Measurements from ENCODE around the gene C10orf71. TPM values are rescaled to one million over a fixed set of nuclear protein-coding genes. Genes with fewer than 3 reads are reported as not detected.

C10orf71 gene
- total RNA-seq, 2 donors from 2014 or later, result 0.15 TPM; not detected in 1

DNA sequence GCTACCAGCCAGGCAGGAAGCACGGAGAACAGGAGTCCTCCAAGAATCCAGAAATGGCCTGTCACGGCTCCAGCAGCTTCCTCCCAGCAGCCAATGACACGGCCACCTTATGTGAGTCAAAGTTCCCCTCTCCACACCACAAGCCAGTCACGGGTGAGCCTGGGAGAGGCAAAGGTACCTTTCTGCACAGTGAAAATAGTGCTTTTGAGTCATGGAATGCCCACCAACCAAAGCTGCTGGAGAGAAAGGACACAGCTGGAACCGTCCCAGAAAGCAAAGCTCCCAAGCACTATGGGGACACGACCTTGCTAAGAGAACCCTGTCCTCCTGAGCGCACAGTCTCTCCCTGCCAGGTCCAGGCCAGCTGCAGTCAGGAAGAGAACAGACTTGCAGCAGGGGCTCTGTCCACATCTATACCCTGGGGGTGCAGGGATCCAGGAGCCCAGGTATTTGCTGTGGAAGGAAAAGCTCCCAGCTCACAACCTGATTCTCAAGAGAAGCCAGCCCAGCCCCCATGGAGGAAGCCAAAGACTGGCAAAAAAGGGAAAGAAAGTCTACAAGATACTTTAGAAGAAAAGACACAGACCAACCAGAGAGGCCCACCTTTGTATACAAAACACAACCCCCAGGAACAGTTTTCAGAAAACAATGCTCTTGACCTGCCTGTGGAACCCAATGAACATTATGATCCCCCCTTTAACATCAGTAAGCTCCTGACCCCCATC lies 24.4 kb downstream of the C10orf71 start:
- Mint-ChIP-seq H3K4me3 (no peak overlapping the region), H3K9me3 (no peaks in the 10 kb centered on the region), H3K36me3 (ENCODE audit: low read depth) (no peaks in the 10 kb centered on the region), H3K4me1 (no peaks in the 10 kb centered on the region), H3K27ac (no peak overlapping the region), H3K27me3 (ENCODE audit: insufficient read depth) (peaks cover 3% of the 10 kb centered on the region)
- H3K27ac ChIP-seq (ENCODE audit: low read depth, low read length), result no peak overlapping the region
- no peaks in the 10 kb centered on the region for H3K27me3 ChIP-seq (ENCODE audit: control insufficient read depth, insufficient read depth, low read length, poor library complexity, severe bottlenecking)
- DNase-seq, result no peak
- no peak overlapping the region for H3K4me3 ChIP-seq (ENCODE audit: low read length)
- H3K36me3 ChIP-seq (ENCODE audit: control insufficient read depth, insufficient read depth, low read length), result no peaks in the 10 kb centered on the region
- WGBS, 2 experiments (ENCODE audit: insufficient coverage in 1 of 2, insufficient read length in 1 of 2), result 89 to 90% methylated on average over 4 to 7 of the region's 7 CpGs
- TF ChIP-seq, protein P1, sequence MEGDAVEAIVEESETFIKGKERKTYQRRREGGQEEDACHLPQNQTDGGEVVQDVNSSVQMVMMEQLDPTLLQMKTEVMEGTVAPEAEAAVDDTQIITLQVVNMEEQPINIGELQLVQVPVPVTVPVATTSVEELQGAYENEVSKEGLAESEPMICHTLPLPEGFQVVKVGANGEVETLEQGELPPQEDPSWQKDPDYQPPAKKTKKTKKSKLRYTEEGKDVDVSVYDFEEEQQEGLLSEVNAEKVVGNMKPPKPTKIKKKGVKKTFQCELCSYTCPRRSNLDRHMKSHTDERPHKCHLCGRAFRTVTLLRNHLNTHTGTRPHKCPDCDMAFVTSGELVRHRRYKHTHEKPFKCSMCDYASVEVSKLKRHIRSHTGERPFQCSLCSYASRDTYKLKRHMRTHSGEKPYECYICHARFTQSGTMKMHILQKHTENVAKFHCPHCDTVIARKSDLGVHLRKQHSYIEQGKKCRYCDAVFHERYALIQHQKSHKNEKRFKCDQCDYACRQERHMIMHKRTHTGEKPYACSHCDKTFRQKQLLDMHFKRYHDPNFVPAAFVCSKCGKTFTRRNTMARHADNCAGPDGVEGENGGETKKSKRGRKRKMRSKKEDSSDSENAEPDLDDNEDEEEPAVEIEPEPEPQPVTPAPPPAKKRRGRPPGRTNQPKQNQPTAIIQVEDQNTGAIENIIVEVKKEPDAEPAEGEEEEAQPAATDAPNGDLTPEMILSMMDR (conservative IDR thresholded peaks at IDR 0.05), result no peak
- no peak overlapping the region for H3K9ac ChIP-seq (ENCODE audit: extremely low read depth, low read length, poor library complexity, severe bottlenecking)
- H3K4me1 ChIP-seq (ENCODE audit: control insufficient read depth, insufficient read depth, low read length), result no peaks in the 10 kb centered on the region
- H3K9me3 ChIP-seq (ENCODE audit: control insufficient read depth, low read length), result no peaks in the 10 kb centered on the region

DNA sequence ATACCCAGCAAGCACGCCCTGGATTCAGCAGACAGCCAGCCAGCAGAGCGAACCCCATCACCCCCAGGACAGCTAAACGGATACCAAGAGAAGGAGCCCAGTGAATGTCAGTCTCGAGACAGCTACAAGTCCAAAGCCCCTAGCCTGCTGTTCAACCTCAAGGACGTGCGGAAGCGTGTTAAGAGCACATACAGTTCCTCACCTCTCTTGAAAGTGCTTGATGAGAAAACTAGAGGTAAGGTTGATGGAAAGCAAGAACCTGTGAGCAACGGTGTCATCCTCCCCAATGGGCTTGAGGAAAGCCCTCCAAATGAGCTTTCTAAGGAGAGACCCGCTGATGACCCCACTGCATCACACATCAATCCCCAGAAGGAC lies 24.9 kb downstream of the C10orf71 start:
- Mint-ChIP-seq H3K27ac (no peak overlapping the region), H3K4me3 (no peak overlapping the region)
- H3K4me1 ChIP-seq (ENCODE audit: control insufficient read depth, insufficient read depth, low read length), result no peaks in the 10 kb centered on the region

DNA sequence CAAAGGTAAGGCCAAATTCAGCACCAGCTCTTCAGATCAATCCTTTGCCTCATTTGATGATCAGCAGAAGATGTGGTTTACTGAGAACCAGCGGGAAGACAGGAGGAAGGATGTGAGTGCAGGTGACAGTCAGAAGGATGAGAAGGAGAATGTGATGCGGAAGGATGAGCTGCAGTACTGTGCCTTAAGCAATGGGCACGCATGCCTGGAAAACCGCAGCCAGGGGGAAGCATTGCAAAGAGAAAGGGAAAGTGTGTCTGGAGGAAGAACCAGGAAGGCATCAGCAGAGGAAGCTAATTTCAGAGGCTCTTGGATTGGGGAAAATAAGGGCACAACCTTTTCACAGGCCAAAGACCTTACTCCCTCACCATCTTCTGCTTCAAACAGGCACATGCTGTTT lies 25.7 kb downstream of the C10orf71 start:
- no peaks in the 10 kb centered on the region for H3K4me1 Mint-ChIP-seq
- no peaks in the 10 kb centered on the region for H3K36me3 ChIP-seq (ENCODE audit: control insufficient read depth, insufficient read depth, low read length)
- no peak overlapping the region for H3K4me3 ChIP-seq (ENCODE audit: low read length)
- peaks cover 3% of the 10 kb centered on the region for H3K27me3 Mint-ChIP-seq (ENCODE audit: insufficient read depth)
- no peaks in the 10 kb centered on the region for H3K9me3 Mint-ChIP-seq
- H3K9me3 ChIP-seq (ENCODE audit: control insufficient read depth, low read length), result no peaks in the 10 kb centered on the region
- H3K27ac Mint-ChIP-seq, result no peak overlapping the region
- TF ChIP-seq, protein P1 (conservative IDR thresholded peaks at IDR 0.05), result peak; percentile 61
- H3K27ac ChIP-seq (ENCODE audit: low read depth, low read length), result no peak overlapping the region
- H3K4me3 Mint-ChIP-seq, result no peak overlapping the region
- DNase-seq, result peak; percentile 62
- H3K36me3 Mint-ChIP-seq (ENCODE audit: low read depth), result no peaks in the 10 kb centered on the region
- no peaks in the 10 kb centered on the region for H3K4me1 ChIP-seq (ENCODE audit: control insufficient read depth, insufficient read depth, low read length)
- no peaks in the 10 kb centered on the region for H3K27me3 ChIP-seq (ENCODE audit: control insufficient read depth, insufficient read depth, low read length, poor library complexity, severe bottlenecking)
- 63 to 79% methylated on average over 4 of the region's 4 CpGs for WGBS, 2 experiments (ENCODE audit: insufficient coverage in 1 of 2, insufficient read length in 1 of 2)
- H3K9ac ChIP-seq (ENCODE audit: extremely low read depth, low read length, poor library complexity, severe bottlenecking), result no peak overlapping the region

More for the DNA sequence above, 24.9 kb downstream of the C10orf71 start:
- 95 to 100% methylated on average over 1 to 9 of the region's 9 CpGs for WGBS, 2 experiments (ENCODE audit: insufficient coverage in 1 of 2, insufficient read length in 1 of 2)
- no peak overlapping the region for H3K9ac ChIP-seq (ENCODE audit: extremely low read depth, low read length, poor library complexity, severe bottlenecking)
- TF ChIP-seq, protein P1 (conservative IDR thresholded peaks at IDR 0.05), result no peak
- no peaks in the 10 kb centered on the region for H3K36me3 ChIP-seq (ENCODE audit: control insufficient read depth, insufficient read depth, low read length)
- Mint-ChIP-seq H3K27me3 (ENCODE audit: insufficient read depth) (peaks cover 3% of the 10 kb centered on the region), H3K36me3 (ENCODE audit: low read depth) (no peaks in the 10 kb centered on the region), H3K4me1 (no peaks in the 10 kb centered on the region), H3K9me3 (no peaks in the 10 kb centered on the region)
- DNase-seq, result no peak
- no peaks in the 10 kb centered on the region for H3K27me3 ChIP-seq (ENCODE audit: control insufficient read depth, insufficient read depth, low read length, poor library complexity, severe bottlenecking)
- H3K27ac ChIP-seq (ENCODE audit: low read depth, low read length), result no peak overlapping the region
- no peaks in the 10 kb centered on the region for H3K9me3 ChIP-seq (ENCODE audit: control insufficient read depth, low read length)
- H3K4me3 ChIP-seq (ENCODE audit: low read length), result no peak overlapping the region

All from endodermal cell (in vitro differentiated cells).